Activated naive CD4-positive, alpha-beta T cell treated with anti-CD3 and anti-CD28 coated beads, Interleukin-2, amount 50 U/mL, for 16 hours (primary cell): Measurements from ENCODE around the gene GAB1.

Source experiments
- DNase-seq: peaks from one replicate; pipeline ENCODE4 v3.0.0-alpha.2; 2020

Gene GAB1

DNA sequence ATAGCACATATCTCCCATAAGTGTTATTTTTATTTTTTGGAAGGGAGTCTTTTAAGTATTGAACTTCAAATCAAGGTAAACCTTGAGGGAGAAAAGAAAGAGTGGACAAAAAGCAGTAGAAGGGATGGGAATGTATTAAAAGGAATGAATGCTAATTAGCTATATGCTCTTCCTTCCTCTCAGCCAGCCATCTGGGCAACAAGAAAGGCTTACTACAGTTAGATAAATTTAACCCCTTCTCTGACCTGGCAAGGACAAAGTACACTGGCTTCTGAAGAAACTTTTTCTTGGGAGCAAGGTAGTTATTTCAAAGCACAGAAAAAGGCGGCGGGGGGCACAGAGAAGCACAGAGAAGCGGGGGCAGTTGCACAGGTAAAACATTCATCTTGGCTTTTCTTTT lies 54.6 kb downstream of the GAB1 start:
- DNase-seq = no peak

DNA sequence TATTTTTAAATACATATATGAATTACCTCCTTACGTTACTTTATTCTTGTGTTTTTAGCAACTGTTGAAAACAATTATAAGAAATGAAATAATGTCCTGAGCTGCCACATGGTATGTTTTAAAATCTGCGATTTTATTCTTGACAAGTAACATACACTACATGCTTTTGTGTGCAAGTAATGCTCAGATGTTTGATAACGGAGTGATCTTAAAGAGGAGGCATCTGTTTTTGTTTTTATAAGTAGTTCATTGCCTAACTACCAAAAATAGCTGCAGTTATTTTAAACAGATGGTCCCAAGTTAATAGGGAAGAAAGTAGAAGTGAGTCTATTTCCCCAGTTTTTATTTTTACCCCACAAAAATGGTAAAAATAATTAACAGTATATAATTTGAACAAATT lies 55.2 kb downstream of the GAB1 start:
- no peak for DNase-seq

DNA sequence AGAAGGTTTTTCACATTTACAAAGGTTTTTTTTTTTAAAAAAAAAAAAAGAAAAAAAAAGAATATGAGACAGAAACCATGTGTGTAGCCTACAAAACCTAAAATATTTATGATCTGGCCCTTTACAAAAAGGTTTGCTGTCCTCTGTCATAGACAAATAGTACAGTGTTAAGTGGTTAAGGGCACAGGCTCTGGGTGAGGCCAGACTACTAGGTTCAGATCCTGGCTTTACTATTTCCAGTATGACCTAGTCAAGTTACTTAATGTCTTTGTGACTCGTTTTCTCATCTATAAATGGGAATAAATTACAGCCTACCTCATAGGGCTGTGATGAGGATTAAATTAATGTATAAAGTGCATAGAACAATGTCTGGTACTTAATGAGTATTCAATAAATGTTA lies 56.5 kb downstream of the GAB1 start:
- no peak for DNase-seq

DNA sequence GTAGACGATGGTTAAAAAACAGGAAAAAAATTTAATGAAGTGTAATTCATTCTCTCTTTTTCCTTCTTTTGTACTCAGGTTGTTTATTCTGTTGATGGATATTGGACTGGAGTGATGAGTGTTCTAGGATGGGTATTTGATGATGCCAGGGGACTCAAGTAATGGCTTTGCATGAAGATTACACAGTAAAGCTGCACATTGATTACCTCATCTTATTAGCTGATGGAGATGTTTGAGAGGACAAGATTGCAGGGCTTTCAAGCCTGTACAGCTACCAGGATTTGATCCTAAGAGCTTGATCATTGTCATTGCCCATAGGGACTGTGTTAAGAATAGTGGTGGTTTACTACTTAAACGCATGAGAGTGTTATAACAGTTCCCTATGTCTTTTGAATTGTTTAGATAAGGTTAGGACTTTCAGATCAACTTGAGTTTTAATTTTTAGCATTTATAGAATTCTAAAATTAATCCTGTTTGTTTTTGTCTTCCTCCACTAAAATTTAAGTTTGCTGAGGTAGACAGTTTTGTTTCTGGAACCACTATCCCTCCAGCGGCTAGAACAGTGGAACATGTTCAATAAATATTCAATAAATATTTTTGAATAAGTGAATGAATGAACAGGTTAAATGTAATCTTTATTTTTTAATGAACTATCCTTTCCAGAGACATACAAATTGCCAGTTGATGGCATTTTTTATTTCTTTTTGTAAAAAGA lies 58.2 kb downstream of the GAB1 start:
- no peak for DNase-seq

DNA sequence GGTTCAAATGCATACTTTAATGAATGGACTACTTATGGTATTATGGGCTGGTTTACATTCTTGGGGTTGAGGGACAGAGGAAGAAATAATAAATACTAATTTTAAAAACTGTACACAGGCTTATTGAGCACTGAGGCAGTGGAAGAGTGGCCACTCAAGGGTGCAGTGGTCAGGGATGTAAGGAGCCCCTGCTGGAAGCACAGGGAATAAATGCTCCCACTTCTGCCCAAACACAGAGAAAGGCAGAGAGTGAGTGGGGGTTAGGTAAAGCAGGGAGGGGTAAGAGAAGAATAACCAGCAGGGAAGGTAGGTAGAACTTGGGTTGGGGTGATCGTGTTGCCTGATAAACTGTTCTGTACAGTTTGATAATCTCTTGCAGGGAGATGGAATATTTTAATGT lies 60.0 kb downstream of the GAB1 start:
- no peak for DNase-seq

DNA sequence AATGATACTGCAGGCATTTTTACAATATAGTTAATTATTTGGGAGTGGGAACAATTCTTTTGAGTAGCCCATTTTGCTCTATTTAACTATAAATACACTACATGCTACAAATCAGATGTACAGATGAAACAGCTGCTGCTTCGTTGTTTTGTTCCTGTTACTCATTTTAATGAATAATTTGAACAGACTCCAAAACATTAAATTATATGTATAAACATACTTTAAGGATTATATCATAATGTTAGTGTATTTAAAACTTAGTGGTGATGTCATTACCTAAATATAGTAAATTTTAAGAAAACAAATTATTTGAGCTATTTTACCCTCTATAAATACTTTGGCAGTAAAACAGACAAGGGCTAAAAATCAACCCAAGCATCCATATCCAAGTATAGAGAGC lies 60.7 kb downstream of the GAB1 start:
- DNase-seq = no peak

DNA sequence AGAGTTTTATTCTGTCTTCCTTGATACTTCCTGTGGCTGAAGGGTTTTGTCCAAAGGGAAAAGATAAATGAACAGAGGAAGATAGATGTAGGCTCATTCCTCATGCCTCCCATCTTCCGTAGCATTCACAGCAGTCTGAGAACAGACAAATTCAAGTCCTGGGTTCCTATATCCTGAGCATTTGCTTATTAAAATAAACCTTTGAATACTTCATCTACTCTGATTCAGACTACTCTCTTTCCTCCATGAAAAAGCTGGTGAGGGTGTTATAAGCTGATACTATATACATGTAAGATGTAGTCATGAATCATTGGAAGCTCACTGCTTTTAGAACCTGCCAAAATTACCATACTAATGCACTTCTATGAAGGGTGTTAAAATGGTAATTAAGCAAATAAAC lies 61.2 kb downstream of the GAB1 start:
- DNase-seq = no peak

DNA sequence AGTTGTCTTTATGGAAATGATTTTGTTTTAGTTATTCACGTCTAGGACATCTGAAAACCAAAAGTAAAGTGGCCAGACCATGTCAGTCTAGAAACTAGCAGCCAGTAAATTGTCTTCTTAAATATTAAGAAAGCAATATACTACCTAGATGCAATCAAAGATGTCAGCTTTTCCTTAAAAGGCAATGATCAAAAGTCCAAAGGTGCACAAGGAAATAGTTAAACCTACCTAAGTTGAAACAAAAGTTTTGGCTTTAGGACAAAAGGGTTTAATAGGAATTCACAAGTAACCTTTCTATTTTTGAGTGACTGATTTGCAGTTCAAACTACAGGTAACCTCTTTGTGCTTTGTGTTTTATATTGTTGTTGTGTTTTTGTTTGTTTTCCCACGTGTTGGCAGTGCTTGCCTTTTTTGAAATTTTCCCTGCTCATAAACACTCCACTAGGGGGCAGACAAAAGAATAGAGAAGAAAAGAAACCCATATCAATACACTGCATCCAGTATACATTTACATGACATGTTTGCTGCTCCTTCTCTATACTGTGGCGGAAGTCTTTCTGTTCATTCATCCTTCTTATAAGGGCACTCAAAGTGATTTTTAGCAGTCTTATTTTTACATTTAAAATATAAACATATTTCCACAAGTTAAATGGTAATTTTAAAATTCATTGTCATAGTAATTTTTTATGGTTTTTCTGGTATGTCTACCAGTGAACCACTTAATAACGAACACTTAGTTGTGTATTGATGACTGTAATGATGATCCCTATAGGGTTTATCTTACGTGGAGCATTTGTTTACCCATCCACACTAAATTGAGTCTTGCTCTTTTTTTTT lies 62.7 kb downstream of the GAB1 start:
- no peak for DNase-seq

DNA sequence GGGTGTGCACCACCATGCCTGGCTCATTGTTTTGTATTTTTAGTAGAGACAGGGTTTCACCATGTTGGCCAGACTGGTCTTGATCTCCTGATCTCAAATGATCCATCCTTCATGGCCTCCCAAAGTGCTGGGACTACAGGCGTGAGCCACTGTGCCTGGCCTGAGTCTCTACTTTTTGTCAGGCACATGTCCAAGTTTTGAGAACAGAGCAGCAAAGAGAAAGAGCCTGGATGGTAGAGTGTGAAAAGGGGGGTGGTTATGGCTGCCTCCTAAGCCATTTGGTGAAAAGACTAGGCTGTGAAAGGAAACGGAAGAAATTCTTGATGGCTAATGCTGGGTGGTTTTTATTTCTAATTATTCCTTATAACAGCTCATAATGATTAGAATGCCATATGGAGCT lies 63.4 kb downstream of the GAB1 start:
- DNase-seq = no peak

DNA sequence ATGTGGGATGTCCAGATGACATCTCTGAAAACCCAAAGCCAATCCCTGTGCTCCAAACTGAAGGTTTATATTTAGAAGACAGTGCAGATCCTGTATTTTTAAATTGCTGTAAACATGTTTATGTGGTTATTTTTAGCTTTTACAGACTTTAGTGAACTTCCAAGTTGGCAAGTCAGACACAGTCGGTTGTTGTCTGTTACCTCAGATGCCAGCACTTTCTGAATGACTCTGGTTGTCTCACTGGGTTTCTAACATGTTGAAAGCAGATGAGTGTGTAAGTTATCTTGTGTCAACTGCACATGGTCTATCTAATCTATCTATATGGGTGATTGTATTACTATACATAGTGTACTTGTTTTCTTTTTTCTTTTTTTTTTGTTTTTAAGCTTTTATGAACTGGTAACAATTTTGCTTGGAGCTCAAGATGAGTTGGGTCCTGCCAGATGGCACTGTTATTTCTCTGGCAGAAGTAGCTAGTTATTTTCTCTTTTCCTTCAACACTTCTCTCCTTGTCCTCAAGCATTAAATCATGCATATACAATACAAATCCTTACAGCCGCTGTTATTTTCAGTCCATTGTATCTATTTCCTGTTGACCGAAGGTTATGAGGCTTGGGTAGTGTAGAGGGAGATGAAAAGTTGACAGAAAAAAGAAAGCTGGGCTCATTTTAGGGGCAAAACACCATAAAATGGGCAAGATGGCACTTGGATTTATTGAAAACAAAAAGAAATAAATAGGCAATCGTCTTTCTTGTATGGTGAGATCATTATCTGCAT lies 66.3 kb downstream of the GAB1 start:
- DNase-seq = no peak

DNA sequence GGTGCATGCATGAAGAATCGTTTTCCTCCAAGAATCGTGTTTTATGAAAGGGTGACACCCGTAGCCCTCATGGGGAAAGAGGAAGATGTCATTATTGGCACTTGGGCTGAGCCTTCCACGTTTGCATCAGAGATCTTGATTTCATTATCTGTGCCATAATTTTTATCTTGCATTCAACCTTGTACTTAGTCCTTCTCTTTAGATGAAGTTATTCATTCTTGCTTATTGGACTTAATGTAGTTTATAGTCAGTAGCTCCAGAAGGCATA lies 66.8 kb downstream of the GAB1 start:
- no peak for DNase-seq

DNA sequence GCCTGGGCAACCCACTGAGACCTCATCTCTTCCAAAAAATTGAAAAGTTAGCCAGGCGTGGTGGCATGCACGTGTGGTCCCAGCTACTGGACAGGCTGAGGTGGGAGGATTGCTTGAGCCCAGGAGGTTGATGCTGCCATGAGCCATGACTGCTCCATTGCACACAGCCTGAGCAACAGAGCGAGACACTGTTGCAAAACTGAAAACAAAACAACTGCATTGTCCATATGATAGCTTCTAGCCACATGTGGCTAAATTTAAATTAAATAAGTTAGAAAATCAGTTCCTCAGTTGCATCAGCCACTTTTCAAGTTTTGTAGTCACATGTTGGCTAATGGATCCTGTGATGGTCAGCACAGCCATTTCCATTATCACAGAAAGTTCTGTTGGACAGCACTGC lies 67.9 kb downstream of the GAB1 start:
- DNase-seq = no peak

DNA sequence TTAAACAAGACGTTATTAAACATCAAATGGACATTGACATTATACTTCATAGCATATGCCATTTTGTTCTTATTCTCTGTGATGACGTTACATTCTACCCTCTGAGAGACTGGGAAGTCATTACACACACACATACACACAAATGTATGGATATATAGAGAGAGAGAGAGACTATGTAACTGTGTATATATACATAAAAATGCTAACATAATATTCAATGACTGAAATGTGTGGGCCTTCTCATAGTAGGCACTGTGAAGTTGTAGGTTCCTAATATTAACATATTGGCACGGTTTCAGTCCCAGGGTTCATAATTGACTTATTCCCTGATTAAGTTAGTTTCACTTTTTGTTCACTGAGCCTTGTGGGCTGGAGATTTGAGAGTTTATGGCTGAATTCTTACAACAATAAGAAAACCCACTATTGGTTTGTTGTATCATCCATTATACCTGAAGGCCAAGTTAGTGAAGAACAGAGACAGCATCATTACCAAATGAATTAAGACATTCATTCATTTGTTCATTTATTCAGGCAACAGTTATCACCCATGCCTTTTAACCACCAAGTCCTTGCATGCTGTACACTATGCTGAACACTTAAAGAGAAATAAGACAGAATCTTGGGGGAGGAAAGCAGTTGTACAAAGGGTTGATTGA lies 68.5 kb downstream of the GAB1 start:
- DNase-seq = no peak

DNA sequence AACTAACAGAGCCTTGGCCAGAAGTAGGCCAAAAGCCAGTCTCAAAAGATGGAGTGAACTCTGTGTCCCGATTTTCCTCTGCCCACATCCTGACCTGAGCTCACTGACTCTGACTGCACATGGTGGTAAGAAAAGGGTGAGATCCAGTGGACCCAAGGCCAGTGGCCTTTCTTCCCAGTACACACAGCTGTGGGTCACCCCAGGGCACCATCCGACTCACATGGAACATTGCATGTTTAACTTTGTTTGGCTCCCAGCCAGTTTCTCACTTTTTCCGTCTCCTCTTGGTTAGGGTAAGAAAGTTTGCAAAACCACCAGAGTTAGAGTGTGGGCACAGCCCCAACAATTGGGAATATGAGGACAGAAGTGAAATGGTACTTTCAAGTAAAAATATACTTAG lies 69.8 kb downstream of the GAB1 start:
- DNase-seq = no peak

DNA sequence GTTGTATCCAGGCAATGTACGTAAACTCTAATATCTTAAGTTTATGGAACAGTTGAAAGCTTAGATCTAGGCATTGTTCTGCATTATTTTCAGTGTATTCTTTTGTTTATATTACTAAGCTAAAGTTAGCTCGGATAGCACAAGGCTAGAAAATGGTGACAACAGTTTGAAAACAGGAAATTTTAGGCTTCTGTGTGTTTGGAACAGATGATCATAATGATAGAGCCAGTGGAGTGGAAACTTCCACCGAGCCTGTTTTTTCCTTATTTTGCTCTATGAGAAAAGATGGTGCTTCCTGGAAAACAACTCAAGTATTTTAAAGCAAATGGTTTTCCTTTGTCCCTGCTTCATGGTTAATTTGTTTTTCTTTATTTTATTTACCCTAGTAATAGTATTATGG lies 70.8 kb downstream of the GAB1 start:
- no peak for DNase-seq

DNA sequence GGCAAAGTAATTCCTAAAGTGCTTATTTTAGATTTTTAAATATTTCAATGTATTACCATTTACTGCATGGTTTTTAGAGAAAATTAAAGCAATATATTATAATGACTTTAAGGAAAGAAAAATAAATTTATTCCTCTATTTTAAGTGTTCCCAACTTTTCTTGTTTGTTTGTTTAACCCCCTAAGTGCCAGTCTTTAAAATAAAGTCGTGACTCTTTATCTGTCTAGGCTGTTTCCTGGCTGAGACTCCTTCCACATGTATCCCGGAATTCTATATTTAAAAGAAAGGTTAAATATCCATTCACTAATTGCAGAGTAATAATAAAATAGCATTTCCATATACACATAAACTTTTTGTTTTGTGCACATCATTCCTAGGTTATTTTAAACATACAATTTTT lies 71.2 kb downstream of the GAB1 start:
- no peak for DNase-seq

DNA sequence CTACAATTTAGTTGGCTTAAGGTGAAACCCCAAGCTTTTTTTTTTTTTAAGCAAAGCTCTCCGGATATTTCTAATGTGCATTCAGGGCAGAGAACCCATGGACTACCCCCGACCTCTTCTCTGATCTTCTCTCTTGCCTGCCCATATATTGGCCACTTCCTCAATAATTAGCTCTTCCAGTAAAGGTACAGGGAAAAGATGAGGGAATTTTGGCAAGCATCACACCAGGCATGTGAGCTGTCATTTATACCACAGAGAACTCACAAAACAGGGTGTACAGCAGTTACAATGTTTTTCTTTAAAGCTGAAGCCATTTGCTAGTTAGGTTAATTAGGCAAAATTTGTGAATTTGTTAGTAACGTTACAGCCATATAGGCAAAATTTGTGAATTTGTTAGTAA lies 73.3 kb downstream of the GAB1 start:
- DNase-seq = no peak

DNA sequence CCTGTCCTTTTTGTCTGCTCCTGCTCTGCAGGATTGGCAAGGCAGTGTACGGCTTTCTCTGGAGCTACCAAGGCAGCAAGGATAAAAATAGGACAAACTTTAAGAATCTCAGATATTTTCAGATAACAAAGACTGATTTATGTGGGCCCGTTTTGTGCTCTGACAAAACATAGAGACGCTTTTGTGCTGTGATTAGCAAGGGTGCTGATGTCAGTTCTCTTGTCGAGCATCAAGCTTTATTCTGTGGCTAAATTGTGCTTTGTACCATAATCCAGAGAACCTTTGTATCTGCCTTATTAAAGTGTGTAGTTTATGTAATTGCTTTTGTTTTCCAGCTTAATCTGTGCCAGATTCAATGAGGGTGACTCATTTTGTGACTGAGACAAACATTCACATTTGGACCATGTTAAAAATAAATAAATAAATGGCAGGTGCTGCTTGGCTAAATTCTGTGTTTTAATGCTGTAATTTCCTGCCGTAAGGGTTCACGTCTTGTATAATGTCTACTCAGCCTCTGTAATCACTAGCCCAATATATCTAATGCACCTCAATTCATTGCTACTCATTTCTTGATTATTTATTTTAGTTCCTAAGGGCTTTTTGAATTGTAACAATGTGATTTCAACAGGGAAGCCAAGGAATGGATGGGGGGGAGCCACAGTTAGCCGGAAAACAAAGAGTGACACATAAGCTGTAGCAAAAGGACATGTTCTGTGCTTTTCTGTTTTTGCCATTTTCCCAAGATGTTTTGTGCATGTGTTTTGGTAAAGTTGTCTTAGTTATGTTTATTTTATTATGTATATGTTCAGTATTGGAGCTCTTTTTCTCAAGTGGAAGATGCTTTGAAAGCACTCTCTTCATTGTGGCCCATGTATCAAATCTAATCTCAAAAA lies 75.1 kb downstream of the GAB1 start:
- no peak for DNase-seq

DNA sequence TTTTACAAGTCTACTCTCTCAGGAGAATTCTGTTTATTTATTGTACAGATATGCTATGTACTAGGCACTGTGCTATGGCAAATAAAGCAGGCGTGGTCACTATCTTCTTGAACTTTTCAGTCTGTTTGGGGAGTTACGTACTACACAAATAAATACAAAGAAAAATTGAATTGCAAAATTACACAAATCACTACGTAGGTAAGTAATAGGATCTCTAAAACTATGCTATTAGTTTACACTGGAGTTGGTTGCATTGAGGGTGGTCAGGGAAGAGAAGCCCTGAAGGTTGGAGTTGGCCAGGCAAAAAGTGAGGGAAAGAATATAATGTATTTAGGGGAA lies 75.7 kb downstream of the GAB1 start:
- no peak for DNase-seq

DNA sequence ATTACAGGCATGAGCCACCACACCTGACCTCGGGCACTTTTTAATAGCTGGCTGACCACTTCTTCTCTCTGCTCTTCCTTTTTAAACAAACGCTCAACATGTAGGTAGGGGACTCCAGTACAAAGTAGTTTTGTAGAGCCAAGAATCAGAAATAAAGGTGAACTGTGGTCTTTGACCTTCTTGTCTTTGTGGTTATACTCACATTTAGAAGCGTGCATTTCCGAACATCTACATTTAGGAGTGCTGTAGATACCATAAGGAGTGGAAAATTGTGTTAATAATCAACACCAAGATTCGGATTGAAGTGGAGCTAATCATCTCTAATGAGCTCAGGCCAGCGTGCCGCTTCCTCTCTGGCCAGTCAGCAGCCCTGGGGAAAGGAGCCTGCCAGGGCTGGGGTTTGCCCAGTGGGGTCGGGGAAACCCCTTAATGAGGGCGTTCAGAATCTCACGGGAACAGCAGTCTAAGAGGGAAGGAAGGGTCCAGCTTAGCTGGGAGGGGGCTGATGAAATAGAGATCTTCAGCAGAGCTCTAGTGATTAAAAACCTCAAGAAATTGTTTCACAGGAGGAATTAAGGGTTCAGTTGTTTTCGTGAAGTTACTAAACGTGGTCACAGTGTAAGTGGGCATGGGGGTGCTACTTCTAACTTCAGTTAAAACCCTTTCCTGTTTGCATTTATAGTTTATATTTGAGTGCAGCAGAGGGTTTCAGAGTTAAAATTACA lies 81.2 kb downstream of the GAB1 start:
- no peak for DNase-seq

DNA sequence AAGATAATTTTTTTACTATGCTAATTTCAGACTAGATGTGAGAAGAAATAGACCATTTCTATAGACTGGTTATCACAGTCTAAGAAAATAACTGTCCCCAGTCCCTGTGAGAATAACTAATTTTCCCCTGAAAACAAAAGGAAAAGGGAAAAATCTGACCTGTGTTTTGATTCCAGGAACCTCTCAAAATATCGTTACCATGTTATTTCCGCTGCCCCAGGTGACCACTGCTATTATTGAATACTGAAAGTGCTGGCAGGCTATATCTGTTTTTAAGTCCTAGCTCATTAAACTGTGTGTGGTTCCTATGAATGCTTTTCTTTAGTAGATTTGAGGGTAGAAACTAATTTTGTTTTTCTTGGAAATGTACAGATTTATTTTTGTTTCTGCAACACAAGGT lies 83.6 kb downstream of the GAB1 start:
- no peak for DNase-seq

DNA sequence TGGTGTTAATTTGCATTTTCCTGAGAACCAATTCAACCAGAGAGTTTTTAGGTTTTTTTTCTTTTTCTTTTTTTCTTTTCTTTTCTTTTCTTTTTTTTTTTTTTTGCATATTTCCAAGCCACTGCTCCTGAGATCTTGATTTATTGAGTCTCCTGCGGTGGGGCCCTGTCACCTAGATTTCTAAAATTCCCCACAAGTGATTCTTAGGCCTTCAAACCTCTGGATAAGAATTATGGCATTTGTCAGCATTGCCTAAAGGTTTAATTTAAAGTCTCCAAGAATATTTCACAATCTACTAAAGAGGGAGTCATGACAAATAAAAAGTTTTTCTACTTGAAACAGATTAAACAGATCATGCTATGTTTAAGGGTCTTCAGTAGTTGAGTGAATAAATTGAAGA lies 84.9 kb downstream of the GAB1 start:
- no peak for DNase-seq
